Activated CD8-positive, alpha-beta memory T cell treated with anti-CD3 and anti-CD28 coated beads, Interleukin-2, amount 50 U/mL, for 24 hours (primary cell): ENCODE results near the gene IDH2.
"Not testable (repeated sequence)": the region's sequence is repeated elsewhere in the genome, so short reads cannot be mapped to it uniquely, and the experiment has no call there.

Experiments used
- DNase-seq: peaks from one replicate; pipeline ENCODE4 v3.0.0-alpha.2; 2020; ENCODE audit errors: extremely low read depth

The IDH2 gene

DNA sequence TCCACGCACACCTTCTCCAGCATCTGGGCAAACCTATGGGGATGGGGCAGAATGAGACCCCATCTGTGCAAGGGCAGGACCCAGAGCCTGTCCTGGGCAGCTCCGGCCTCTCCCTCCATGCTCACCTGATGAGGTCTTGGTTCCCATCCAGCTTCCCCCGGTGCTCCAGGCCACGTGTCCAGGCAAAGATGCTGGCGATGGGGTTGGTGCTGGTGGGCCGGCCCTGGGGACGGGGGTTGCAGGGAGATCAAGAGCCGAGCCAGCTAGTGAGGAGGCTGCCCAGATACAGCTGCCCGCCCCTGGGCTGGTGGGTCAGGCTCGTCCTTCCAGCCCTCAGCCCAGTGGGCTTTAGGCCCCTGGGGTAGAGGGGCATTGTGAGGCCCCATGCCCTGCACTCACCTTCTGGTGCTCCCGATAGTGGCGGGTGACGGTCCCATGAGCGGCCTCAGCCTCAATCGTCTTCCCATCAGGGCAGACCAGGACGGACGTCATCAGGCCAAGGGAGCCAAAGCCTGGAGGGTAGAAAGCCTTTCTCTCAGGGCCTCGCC is 17.3 kb downstream of the IDH2 start:
- no peak for DNase-seq

DNA sequence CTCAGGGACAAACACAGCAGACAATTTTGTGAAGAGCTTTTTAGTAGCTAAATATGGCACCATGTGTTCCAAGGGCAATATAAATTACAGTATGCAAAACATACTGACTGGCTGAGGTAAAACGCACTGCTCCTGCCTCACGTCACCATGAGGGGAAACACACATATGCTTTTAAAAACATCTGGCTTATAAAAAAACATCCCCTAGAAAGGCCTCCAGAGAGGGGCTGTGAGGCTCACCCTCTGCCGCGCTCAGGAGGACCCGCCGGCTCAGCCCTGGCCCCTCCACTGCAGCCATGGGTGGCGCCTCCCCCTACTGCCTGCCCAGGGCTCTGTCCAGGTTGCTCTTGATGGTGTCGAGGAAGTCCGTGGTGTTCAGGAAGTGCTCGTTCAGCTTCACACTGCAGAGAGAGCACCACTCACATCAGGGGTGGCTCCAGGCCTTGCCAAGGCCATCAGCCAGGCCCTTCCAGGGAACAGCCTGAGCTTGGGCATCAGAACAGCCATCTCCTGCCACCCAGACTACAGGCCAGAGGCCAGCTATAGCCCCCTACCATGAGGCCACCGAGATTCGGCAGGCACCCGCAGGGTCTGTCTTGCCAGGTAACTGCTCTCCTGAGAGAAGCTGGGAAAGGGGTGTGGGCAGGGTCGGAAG is 18.2 kb downstream of the IDH2 start:
- no peak for DNase-seq

DNA sequence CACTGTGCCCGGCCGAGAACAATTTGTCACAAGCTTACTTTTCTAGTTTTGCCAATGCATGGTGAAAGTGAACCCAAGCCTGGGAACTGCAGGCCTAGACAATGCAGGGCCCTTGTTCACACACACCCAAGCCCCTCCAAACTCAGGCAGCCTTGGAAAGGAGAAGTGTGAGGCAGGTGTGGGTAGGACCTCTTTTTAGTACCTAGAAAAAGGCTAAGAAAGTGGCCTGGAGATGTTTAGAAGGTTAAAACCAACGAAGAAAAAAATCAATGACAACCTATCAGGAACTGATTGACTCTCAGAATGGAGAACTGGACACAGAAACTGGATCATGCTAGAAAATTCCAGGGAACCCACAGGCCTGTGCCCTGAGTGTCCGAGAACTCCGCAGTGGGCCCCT is 18.8 kb downstream of the IDH2 start:
- DNase-seq: no peak

DNA sequence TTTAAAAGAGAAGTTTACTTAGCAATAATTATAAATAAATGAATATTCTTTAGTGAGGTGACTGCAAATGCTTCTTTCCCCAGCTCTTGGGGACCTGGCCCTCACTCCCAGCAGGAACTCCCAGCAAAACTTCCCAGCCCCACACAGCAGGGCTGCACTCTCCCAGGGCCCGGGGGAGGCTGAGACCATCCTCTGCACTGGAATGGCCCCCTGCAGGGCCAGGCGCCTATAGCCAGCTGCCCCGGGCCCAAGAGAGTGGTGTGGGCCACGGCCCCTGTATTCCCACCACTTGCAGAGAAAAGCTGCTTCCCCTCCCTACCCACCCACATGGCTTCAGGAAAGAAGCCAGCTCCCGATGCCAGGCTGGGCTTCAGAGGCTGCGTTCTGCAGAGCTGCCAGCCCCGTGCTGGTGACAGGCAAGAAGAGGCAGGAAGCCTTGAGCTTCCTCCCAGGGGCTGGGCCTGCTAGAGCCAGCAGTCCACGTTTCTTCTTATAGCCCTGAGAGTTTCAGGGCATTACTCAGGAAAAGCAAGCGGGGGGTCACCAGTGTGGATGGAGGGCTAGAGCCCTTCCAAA is 20.0 kb downstream of the IDH2 start:
- DNase-seq: no peak

DNA sequence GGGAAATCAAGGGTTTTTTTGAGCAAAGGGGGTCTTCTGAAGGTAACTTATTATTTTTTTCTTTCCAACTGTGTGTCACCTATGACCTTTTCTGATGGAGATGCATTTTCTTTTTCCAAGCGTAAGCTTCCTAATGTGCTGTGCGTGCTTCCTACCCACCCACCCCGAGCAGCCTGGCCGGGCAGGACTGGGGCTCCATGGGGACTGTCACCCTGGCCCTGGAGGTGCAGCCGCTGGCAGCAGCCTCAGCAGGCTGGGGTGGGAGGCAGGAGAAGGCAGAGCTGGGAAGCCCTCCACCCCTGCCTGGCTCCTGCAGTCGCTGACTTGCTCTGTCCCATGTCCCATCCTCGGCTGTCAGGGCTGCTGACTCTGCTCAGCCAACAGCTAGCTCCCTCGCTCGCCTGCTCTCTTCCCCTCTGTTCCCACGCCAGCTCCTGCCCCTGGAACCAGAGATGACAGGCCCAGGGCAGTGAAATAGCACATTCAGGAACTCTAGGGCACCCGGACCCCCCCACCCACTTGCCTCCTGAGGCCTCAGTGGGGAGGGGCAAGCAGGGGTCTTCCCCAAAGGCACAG is 21.4 kb downstream of the IDH2 start:
- DNase-seq: no peak

DNA sequence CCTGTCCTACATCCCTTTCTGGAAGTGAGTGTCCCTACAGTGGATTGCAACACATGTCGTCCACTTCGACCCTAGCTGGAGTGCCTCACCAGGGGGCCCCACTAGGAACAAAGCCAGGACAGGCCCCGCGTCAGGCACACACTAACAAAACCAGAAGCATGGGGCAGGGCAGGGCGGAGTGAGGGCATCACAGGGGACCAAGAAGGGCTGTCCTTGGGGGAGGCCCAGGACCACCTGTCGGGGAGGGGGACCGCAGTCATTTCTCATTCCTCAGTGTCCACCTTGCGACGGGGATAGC is 21.9 kb downstream of the IDH2 start:
- no peak for DNase-seq

DNA sequence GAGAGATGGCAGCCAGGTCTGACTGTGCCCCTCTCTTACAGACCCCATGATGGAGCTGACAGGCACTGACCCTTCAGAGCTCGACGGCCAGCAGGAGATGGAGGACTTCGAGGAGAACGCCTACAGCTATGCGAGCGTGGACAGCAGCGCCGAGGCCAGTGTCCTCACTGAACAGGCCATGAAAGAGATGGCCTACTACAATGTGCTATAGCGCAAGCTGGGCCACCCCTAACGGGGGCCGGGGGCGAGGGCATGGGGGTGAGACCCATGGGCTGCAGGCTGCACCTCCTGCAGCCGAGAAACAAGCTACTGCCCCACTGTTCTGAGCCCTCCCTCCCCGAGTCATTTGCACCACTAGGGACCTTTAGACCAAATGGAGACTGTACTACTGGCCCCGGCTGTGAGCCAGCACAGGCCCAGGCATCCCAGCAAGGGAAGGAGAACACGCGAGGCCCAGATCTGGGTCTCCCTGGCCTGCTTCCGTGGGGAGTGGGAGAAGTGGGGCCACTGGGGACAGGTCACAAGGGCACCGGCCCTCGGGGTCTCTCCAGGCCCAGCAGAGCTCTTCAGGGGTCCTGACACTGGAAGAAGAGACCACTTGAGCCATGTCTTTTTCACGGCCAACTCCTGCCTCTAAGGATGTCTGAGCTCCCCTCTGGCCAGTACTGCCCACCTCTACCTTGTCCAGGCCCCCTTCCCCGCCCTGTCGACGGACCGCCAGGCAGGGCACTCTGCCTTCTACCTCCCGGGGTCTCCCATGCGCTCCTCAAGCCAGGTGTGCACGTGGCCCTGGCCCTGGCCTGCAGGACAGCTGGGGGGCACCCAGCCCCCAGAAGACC is 22.4 kb downstream of the IDH2 start:
- no peak for DNase-seq

DNA sequence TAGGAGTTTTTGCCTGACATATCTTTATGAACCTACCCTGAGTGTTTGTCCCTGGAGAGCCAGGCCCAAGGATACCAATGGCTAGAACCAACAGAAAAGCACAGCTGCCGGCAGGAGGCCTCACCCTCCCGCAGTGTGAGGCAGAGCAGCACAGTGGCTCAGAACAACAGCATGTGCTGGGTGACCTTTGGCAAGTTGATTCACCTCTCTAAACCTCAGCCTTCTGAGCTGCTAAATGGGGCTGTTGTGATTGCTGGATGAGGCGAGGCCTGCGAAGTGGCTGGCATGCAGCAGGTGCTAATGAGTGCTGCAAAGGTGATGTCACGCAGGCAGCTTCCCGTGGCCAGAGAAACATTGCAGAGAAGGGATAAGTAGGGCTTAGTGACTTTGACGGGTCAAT is 23.3 kb downstream of the IDH2 start:
- DNase-seq: no peak

DNA sequence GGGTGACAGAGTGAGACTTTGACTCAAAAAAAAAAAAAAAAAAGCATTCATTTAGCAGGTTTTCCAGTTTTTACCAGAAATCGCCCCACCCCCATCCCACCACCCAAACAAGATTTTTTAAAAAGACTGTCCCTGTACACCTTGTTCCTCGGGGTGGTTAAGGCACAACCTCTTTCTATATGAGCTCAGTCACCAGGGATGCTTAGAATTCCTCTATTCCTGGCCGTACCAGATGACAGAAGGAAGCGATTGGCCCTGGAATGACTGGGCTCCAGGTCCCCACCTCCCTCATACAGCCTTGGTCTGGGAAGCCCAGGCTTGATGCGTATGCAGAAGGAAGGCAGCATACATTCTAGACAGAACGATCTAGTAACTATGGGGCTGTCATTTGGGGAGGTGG is 25.6 kb downstream of the IDH2 start:
- DNase-seq: no peak

DNA sequence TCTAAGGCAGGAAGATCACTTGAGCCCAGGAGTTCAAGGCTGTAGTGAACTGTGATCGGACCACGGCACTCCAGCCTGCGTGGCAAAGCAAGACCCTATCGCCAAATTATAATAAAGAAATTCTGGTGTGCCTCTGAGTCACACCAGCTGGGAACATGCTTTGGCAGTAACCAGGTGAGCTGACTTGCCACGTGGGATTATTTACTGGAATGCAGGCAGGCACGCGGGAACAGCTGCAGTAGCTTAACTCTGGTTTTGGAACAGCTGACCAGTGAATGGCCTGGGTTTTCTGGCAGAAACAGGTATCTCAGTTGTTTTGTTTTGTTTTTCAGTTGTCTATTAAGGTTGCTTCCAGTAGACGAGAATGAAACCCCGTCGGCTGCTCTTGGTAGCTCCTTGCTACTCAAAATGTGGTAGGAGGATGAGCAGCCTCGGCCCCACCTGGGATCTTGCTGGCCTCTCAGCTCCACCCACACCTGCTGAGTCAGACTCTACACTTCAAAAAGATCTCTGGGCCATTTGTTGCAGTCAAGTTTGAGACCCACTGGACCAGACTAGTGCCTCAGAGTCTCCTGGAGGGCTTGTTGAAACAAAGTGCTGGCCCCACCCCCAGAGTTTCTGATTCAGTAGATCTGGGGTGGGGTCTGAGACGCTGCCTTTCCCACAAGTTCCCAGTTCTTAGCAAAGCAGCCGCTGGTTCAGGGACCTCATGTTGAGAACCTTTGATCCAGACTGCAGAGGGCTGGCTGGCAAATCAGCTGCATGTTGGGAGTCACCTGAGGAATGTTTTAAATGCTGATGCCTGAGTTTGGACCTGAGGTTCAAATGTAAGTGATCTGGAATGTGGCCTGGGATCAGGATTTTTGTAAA is 26.6 kb downstream of the IDH2 start:
- DNase-seq: no peak

DNA sequence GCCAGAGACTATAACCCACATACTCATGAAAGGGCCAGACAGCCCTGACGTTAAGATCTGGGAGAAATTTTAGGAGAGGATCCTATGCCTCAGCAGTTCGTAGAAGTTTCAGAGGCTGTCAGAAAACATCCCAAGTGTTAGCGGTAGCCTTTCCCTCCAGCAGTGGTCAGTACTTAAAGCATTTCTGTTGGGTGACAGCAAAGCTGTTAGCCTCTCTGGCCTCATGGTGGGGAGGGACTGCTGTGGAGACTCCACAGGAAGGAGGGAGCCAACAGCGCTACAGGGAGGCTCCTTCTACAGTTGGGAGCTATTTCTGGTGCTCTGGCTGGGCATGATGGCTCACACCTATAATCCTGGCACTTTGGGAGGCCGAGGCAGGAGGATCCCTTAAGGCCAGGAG is 27.4 kb downstream of the IDH2 start:
- DNase-seq: no peak

DNA sequence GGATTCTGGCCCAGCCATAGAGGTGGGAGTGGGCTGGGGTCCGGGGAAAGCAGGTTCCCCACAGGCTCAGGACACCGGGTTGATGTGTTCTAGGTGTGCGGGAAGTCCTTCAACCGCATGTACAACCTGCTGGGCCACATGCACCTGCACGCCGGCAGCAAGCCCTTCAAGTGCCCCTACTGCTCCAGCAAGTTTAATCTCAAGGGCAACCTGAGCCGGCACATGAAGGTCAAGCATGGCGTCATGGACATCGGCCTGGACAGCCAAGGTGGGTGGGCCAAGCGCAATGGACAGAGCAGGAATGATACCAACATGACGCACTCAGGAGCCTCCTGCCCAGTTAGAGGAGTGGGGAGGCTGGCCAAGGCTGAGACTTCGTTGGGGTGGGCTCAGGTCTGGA is 28.2 kb downstream of the IDH2 start:
- no peak for DNase-seq

DNA sequence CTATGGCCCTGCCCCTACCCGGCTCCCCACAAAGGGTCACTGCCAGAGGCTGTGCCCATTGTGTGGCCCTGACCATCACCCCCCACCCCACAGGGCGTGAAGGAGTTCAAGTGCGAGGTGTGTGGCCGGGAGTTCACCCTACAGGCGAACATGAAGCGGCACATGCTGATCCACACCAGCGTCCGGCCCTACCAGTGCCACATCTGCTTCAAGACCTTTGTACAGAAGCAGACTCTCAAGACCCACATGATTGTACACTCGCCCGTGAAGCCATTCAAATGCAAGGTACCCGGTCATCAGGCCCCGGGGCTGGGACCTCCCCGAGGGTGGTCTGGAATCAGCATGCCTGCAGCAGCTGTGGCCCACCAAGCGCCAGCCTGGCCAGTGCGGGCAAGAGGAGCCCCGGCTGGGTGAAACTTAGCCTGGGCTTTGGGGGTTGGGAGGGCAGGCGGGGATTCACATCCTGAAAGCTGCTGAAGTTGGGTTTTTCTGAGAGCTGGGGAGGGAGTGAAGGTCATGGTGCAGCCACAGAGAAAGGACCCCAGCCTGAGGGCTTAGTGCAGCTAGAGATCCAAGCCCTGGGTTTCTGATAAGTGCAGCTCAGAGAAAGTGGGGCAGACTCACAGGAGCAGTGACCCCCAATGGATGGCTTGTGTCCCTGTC is 29.2 kb downstream of the IDH2 start:
- DNase-seq: no peak

DNA sequence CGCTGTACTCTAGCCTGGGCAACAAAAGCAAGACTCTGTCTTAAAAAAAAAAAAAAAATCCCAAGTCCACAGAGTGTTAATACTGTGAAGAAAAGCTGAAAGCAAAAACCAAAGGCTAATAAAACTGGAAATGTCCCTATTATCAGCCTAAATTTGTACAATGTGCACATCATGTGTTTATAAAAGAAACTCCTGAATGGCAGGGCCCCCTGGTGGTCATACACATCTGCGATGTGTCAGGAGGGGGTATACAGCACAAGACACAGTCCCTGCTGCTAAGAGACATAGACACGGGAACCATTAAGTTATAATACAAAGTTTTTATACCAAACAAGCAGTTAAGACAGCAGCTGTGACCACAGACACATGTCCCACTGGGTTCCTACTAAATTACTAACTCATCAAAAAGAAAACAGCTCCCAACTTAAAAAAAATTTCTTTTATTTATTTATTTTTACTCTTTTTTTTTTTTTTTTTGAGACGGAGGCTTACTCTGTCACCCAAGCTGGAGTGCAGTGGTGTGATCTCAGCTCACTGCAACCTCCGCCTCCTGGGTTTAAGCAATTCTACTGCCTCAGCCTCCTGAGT is 31.0 kb downstream of the IDH2 start:
- DNase-seq: peak; percentile 63

DNA sequence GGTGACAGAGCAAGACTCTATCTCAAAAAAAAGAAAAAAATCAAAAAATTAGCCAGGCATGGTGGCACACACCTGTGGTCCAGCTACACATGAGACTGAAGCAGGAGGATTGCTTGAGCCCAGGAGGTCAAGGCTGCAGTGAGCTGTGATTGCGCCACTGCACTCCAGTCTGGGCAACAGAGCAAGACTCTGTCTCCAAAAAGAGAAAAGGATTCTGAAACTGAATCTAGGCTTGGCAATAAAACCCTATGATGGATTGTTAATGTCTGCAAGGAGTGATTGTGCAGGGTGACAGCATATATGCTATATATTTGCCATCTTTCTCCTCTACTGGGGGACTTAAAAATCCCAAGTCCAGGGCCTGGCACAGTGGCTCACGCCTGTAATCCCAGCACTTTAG is 31.6 kb downstream of the IDH2 start:
- not testable (repeated sequence) for DNase-seq

DNA sequence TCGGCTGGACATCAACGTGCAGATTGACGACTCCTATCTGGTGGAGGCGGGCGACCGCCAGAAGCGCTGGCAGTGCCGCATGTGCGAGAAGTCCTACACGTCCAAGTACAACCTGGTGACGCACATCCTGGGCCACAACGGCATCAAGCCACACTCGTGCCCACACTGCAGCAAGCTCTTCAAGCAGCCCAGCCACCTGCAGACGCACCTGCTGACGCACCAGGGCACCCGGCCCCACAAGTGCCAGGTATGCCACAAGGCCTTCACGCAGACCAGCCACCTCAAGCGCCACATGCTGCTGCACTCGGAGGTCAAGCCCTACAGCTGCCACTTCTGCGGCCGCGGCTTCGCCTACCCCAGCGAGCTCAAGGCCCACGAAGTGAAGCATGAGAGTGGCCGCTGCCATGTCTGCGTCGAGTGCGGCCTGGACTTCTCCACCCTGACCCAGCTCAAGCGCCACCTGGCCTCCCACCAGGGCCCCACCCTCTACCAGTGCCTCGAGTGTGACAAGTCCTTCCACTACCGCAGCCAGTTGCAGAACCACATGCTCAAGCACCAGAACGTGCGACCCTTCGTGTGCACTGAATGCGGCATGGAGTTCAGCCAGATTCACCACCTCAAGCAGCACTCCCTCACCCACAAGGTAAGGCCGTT is 34.2 kb downstream of the IDH2 start:
- no peak for DNase-seq

DNA sequence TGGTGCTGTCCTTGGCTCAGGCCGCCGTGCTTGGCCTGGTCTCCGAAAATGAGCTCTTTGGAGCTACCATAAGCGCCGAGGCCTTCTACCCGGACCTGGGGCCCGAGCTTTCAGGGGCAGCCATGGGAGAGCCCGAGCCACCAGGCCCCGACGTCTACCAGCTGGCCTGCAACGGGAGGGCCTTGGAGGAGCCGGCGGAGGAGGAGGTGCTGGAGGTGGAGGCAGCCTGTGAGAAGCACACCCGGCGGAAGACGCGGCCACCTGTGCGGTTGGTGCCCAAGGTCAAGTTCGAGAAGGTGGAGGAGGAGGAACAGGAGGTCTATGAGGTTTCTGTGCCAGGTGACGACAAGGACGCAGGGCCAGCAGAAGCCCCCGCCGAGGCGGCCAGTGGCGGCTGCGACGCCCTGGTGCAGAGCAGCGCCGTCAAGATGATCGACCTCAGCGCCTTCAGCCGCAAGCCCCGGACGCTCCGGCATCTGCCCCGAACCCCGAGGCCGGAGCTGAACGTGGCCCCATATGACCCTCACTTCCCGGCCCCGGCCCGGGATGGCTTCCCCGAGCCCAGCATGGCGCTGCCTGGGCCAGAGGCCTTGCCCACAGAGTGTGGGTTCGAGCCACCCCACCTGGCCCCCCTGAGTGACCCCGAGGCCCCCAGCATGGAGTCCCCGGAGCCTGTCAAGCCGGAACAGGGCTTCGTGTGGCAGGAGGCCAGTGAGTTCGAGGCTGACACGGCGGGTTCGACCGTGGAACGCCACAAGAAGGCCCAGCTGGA is 34.9 kb downstream of the IDH2 start:
- DNase-seq: no peak

DNA sequence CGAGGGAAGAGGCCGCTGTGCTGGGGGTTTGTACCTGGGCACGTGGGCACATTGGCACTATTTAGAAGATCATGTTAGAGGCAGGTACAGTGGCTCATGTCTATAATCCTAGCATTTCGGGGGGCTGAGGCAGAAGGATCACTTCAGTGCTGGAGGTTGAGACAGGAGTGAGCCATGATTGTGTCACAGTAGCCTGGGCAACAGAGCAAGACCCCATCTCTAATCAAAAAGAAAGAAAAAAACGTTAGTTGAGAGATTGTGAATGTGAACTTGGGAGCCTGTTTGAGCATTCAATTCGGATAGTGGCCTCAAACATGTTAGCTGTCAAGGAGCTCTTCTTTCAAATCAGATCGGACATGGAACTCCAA is 36.6 kb downstream of the IDH2 start:
- no peak for DNase-seq

DNA sequence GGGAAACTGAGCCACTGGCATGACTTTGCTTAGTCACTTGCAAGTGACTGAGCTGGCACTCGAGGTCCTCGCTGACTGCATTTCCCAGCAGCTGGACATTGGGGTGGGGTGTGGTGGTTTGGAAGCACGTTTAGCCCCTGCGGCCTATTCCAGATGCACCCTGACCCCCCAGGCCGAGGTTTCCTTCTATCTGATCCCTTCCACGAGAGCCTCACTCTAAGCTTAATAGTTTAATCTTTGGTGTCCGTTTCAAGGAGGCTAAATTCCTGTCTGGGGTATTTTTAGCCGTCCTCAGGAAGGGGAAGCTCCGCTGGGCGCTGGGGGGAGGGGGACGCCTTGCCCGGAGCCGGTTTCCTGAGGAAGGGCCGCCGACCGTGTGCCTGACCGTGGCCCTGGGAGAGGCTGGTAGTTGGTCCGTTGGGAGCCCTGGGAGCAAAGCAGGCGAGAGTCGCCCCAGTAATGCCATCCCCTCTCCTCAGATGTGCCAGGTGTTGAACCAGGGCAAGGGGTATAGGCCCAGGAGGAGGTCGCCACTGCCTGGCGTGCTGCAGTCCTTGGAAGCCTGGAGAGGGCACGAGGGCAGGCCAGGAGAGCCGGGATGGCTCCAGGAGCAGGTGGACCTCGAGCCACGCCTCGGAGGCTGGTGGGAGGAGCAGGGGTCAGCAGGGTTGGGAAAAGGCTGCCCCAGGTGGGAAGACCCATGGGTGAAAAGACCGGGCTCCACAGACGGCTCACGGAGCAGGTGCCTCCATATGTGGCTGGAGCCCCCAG is 37.2 kb downstream of the IDH2 start:
- DNase-seq: no peak
